Activated naive CD8-positive, alpha-beta T cell treated with anti-CD3 and anti-CD28 coated beads, Interleukin-2, amount 50 U/mL, for 24 hours (primary cell): Measurements from ENCODE around the gene CTNNBL1.

Experiments used
- ATAC-seq: fragments of 150-1000 bp; cut with Tn5 transposase; one replicate; pipeline ENCODE4 v1.10.0; 2021
- DNase-seq: peaks from one replicate; pipeline ENCODE4 v3.0.0; 2021
- H3K27ac Mint-ChIP-seq: one replicate; pipeline ENCODE4 v1.8.0; 2021; ENCODE audit warnings: mild to moderate bottlenecking, mixed read lengths
- H3K27me3 Mint-ChIP-seq: one replicate; pipeline ENCODE4 v1.8.0; 2021; ENCODE audit warnings: mixed read lengths
- H3K36me3 Mint-ChIP-seq: one replicate; pipeline ENCODE4 v1.8.0; 2021; ENCODE audit warnings: low read depth, mixed read lengths
- H3K4me1 Mint-ChIP-seq: one replicate; pipeline ENCODE4 v1.8.0; 2021; ENCODE audit warnings: mixed read lengths
- H3K4me3 Mint-ChIP-seq: one replicate; pipeline ENCODE4 v1.8.0; 2021; ENCODE audit warnings: mild to moderate bottlenecking, moderate library complexity, mixed read lengths
- H3K9me3 Mint-ChIP-seq: one replicate; pipeline ENCODE4 v1.8.0; 2021; ENCODE audit warnings: mixed read lengths

CTNNBL1 gene

GRCh38 chr20:37876863-37877262 is 183.0 kb downstream of the CTNNBL1 start:
- H3K4me3 Mint-ChIP-seq = no peak overlapping the region
- H3K27ac Mint-ChIP-seq = no peak overlapping the region
- DNase-seq = no peak
- H3K9me3 Mint-ChIP-seq = no peaks in the 10 kb centered on the region
- H3K4me1 Mint-ChIP-seq = no peaks in the 10 kb centered on the region
- H3K36me3 Mint-ChIP-seq = peaks cover 4% of the 10 kb centered on the region
- no peak for ATAC-seq
- no peaks in the 10 kb centered on the region for H3K27me3 Mint-ChIP-seq

DNA sequence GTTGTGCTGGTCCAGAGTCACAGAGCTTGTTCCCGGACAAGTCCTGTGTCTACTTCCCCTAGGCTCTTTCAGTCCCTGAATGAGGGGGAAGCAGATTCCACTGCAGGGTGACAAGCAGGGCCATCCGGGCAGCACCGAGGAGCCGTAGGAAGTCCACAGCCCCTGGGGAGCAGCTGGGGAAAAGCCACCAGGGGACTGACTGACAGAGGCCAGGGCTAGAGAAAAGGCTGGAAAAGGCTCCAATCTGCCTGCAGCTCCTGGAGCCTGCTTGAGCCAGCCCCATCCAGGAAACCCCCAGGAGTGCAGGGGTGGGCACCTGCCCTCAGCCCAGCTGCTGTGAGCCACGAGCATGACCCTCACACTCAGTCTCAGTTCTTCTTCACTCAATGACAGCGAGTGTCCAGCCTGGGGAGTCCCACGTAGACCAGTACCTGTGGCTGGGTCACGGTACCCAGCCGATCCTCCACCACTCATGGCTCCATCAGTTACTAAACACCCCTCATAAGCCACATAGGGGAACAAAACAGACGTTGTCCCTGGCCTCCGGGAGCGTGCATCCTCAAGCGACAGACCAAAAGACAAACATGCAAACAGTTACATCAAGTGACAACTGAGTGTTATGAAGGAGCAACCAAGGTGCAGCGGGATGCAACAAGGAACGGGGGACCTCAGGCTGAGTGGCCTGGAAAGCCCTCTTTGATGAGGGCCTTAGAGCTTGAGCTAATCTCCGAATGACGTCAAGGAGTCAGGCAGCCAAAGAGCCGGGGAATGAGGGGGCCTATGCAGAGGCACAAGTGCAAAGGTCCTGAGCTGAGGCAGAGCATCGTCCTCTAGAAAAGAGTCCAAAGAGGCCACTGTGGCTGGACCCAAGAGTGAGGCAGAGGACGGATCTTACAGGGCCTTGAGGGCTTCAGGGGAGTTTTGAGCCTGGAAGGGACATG is 184.3 kb downstream of the CTNNBL1 start:
- Mint-ChIP-seq H3K9me3 (no peaks in the 10 kb centered on the region), H3K27me3 (no peaks in the 10 kb centered on the region), H3K36me3 (peaks cover 4% of the 10 kb centered on the region), H3K4me3 (no peak overlapping the region), H3K4me1 (no peaks in the 10 kb centered on the region), H3K27ac (no peak overlapping the region)
- DNase-seq (no peak), ATAC-seq (no peak)

DNA sequence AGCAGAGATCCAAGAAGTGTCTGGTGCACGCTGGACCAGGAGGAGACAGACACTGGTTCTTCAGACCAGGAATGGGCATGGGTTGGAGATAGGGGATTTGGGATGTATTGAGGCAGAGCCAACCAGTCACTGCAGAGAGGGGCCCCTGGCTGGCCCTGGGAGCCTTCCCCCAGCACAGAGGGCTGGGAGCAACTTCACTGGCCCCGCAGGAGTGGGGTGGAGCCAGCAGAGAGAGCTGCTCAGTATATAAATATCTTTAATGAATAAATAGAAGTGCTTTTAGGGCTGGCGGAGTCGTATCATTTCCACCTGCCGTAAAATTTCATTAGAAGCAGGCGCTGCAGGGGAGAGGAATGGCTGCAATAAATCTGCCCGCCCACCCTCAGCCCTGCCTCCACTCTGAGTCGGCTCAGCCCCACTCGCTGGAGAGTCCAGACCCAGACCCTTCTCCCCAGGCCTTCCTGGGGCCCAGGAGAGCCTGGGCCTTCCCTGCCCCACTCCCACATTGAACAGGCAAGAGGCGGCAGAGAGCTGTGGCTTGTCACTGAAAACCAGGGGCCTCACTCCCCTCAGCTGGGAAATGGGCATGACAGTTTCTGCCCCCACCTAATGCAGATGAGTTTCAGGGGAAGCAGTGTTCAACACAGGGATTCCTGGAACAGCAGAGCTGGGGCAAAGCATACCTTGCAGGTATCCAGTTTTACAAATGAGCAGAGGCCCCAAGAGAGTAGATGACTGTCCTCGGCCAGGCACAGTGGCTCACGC is 185.2 kb downstream of the CTNNBL1 start:
- H3K9me3 Mint-ChIP-seq = no peaks in the 10 kb centered on the region
- peaks cover 4% of the 10 kb centered on the region for H3K36me3 Mint-ChIP-seq
- H3K27me3 Mint-ChIP-seq = no peaks in the 10 kb centered on the region
- DNase-seq (no peak), ATAC-seq (no peak)
- H3K4me3 Mint-ChIP-seq = no peak overlapping the region
- no peak overlapping the region for H3K27ac Mint-ChIP-seq
- H3K4me1 Mint-ChIP-seq = no peaks in the 10 kb centered on the region

- no peak overlapping the region for H3K27ac Mint-ChIP-seq
- H3K36me3 Mint-ChIP-seq = no peaks in the 10 kb centered on the region
- no peaks in the 10 kb centered on the region for H3K9me3 Mint-ChIP-seq
- DNase-seq = no peak
- H3K4me1 Mint-ChIP-seq = no peaks in the 10 kb centered on the region
- no peaks in the 10 kb centered on the region for H3K27me3 Mint-ChIP-seq
- no peak for ATAC-seq
- H3K4me3 Mint-ChIP-seq = no peak overlapping the region
Measured at GRCh38 chr20:37879843-37880242, 186.0 kb downstream of the CTNNBL1 start.

GRCh38 chr20:37880726-37881591 is 187.1 kb downstream of the CTNNBL1 start:
- no peaks in the 10 kb centered on the region for H3K4me1 Mint-ChIP-seq
- no peaks in the 10 kb centered on the region for H3K36me3 Mint-ChIP-seq
- no peaks in the 10 kb centered on the region for H3K9me3 Mint-ChIP-seq
- DNase-seq = no peak
- no peak overlapping the region for H3K4me3 Mint-ChIP-seq
- H3K27ac Mint-ChIP-seq = no peak overlapping the region
- H3K27me3 Mint-ChIP-seq = no peaks in the 10 kb centered on the region
- ATAC-seq = no peak

- H3K27me3 Mint-ChIP-seq = no peaks in the 10 kb centered on the region
- DNase-seq = no peak
- H3K27ac Mint-ChIP-seq = no peak overlapping the region
- no peaks in the 10 kb centered on the region for H3K4me1 Mint-ChIP-seq
- ATAC-seq = no peak
- H3K9me3 Mint-ChIP-seq = no peaks in the 10 kb centered on the region
- H3K4me3 Mint-ChIP-seq = no peak overlapping the region
- no peaks in the 10 kb centered on the region for H3K36me3 Mint-ChIP-seq
Measured at GRCh38 chr20:37881601-37882343, 187.9 kb downstream of the CTNNBL1 start.

- DNase-seq (no peak), ATAC-seq (no peak)
- H3K4me1 Mint-ChIP-seq = no peaks in the 10 kb centered on the region
- no peaks in the 10 kb centered on the region for H3K36me3 Mint-ChIP-seq
- H3K4me3 Mint-ChIP-seq = no peak overlapping the region
- H3K27ac Mint-ChIP-seq = no peak overlapping the region
- H3K27me3 Mint-ChIP-seq = no peaks in the 10 kb centered on the region
- no peaks in the 10 kb centered on the region for H3K9me3 Mint-ChIP-seq
Measured at GRCh38 chr20:37882961-37883712, 189.3 kb downstream of the CTNNBL1 start.

DNA sequence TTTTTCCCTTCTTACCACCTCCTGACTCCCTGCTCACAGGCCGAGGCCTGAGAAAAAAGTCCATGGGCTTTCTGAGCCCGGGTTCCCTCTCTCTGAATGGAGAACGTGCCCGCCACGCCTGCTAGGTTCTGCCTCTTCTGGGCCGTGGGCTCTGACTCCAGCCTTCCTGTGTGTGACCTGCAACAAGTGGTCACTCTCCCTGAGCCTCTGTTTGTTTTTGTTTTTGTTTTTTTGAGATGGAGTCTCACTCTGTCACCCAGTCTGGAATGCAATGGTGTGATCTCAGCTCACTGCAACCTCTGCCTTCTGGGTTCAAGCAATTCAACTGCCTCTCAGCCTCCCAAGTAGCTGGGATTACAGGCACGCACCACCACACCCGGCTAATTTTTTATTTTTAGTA is 191.2 kb downstream of the CTNNBL1 start:
- ATAC-seq (no peak), DNase-seq (no peak)
- H3K4me3 Mint-ChIP-seq = no peak overlapping the region
- no peaks in the 10 kb centered on the region for H3K4me1 Mint-ChIP-seq
- H3K27ac Mint-ChIP-seq = no peak overlapping the region
- H3K9me3 Mint-ChIP-seq = no peaks in the 10 kb centered on the region
- no peaks in the 10 kb centered on the region for H3K27me3 Mint-ChIP-seq
- H3K36me3 Mint-ChIP-seq = no peaks in the 10 kb centered on the region

DNA sequence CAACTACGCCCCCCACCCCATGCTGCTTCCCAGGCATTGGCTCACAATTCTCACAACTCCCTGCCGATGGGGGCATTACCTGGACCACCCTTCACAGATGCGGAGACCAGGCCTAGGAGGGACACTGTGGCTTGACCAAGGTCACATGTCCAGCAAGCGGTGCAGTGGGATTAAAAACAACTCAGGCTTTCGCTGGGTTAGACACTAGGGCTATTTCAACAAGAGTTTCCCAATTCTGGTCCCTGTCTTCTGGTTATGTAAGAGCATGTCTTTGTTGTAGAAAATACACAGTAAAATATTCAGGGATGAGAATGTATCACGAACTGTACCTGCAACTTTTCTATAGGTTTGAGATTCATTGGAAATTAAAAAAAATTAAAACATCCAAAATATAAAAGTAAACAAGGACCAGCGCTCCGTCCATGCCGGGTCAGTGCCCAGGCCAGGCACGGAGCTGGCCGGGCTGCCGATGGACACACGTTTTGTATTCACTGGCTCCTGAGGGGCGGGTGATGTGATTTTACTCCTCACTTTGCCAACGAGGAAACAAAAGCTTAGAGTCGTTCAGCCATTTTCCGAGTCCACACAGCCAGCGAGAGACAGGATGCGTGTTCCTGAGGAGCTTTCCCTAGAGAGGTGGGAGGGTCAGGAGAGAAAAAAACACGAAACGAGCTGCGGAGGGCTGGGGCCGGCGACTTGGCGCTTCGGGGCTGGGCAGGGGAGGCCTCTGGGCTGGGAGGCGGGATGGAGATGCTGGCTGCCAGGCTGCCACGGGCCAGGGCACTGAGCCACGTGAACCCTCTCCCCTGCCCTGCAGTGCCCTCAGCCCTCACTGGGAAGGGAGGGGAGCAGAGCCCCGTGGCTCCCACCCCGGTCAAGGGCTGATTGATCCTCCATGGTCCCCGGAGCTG is 192.0 kb downstream of the CTNNBL1 start:
- no peak for ATAC-seq
- Mint-ChIP-seq H3K27ac (no peak overlapping the region), H3K4me3 (no peak overlapping the region), H3K36me3 (no peaks in the 10 kb centered on the region), H3K27me3 (no peaks in the 10 kb centered on the region), H3K4me1 (no peaks in the 10 kb centered on the region), H3K9me3 (no peaks in the 10 kb centered on the region)
- DNase-seq = no peak

- no peak for DNase-seq
- Mint-ChIP-seq H3K9me3 (no peaks in the 10 kb centered on the region), H3K4me3 (no peak overlapping the region), H3K27ac (no peak overlapping the region), H3K36me3 (no peaks in the 10 kb centered on the region), H3K4me1 (no peaks in the 10 kb centered on the region), H3K27me3 (no peaks in the 10 kb centered on the region)
- no peak for ATAC-seq
Measured at GRCh38 chr20:37886851-37887297, 193.0 kb downstream of the CTNNBL1 start.

DNA sequence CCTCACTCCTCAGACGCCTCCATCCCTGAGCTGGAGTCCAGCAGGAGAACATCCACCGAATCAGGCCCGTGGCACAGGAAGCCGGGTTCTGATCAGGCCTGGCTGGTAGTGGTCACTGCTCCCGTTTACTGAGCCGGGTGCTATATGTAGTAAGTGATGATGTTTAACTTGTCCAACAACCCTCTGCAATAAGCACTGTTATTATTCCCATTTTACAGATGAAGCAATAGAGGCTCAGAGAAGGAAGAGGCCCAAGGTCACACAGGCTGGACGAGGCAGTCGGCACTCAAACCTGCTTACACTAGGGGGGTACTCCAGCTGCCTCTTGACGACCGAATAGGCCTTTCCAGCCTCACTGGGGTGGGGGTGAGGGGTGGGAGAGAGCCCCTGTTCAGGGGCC is 194.8 kb downstream of the CTNNBL1 start:
- no peak overlapping the region for H3K4me3 Mint-ChIP-seq
- no peaks in the 10 kb centered on the region for H3K4me1 Mint-ChIP-seq
- H3K27ac Mint-ChIP-seq = no peak overlapping the region
- ATAC-seq (no peak), DNase-seq (no peak)
- H3K27me3 Mint-ChIP-seq = no peaks in the 10 kb centered on the region
- H3K36me3 Mint-ChIP-seq = no peaks in the 10 kb centered on the region
- H3K9me3 Mint-ChIP-seq = no peaks in the 10 kb centered on the region

DNA sequence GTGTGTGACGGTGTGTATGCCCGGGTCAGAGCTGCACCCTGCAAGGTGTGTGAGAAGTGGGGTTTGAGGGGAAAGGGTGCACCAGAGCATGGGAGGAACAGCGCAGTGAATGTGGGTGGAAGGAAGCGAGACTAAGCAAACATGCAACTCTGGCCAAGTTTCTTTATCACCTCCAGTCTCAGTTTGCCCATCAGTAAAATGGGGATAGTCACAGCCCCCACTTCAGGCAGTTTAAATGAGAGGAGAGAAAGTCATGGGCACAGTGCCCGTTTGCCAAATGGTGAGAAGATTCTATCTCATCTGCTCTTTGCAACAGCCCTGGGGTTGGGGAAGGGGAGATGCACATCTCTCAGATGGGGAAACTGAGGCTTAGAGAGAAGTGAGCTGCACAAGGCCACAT is 196.3 kb downstream of the CTNNBL1 start:
- no peak overlapping the region for H3K4me3 Mint-ChIP-seq
- H3K27me3 Mint-ChIP-seq = no peaks in the 10 kb centered on the region

More for the DNA sequence above, 196.3 kb downstream of the CTNNBL1 start:
- H3K36me3 Mint-ChIP-seq = no peaks in the 10 kb centered on the region
- H3K9me3 Mint-ChIP-seq = no peaks in the 10 kb centered on the region
- no peak for ATAC-seq
- DNase-seq = no peak
- no peaks in the 10 kb centered on the region for H3K4me1 Mint-ChIP-seq
- H3K27ac Mint-ChIP-seq = no peak overlapping the region
